WTC11 (cell line): ENCODE data around the gene PIK3CG.

Experiments used
- CREB1 ChIP-seq: sonication (generic); formaldehyde crosslinking; IDR thresholded peaks from 2 replicates; pipeline ENCODE4 v1.8.0; 2023; ENCODE audit warnings: mild to moderate bottlenecking, missing genetic modification reagents
- CTCF ChIP-seq: fragments of 200-600 bp; IDR thresholded peaks from 2 replicates; pipeline ENCODE4 v1.8.0; 2022; ENCODE audit warnings: antibody characterized with exemption
- NR2C2 ChIP-seq: sonication (generic); formaldehyde crosslinking; IDR thresholded peaks from 2 replicates; pipeline ENCODE4 v1.8.0; 2022; ENCODE audit warnings: mild to moderate bottlenecking, missing genetic modification reagents
- TF ChIP-seq, protein P1 (sequence below): sonication (generic); formaldehyde crosslinking; IDR thresholded peaks from 2 replicates; pipeline ENCODE4 v1.8.1; 2022; ENCODE audit warnings: mild to moderate bottlenecking, moderate library complexity, missing genetic modification reagents

GRCh38 chr7:106952658-106953231 is 87.7 kb downstream of the PIK3CG start:
- TF ChIP-seq CTCF (no peak), CREB1 (CRISPR knock-in tag) (no peak), NR2C2 (CRISPR knock-in tag) (no peak)
- TF ChIP-seq, protein P1, sequence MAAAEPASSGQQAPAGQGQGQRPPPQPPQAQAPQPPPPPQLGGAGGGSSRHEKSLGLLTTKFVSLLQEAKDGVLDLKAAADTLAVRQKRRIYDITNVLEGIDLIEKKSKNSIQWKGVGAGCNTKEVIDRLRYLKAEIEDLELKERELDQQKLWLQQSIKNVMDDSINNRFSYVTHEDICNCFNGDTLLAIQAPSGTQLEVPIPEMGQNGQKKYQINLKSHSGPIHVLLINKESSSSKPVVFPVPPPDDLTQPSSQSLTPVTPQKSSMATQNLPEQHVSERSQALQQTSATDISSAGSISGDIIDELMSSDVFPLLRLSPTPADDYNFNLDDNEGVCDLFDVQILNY: no peak
